Fibroblast of mammary gland (primary cell): ENCODE results near the gene LMTK2.
A peak's percentile ranks its signal among the peaks of the same experiment; 100 is the strongest.

Experiments
- DNase-seq: peaks from one replicate; pipeline ENCODE4 v3.0.0-alpha.2; 2010; ENCODE audit warnings: low read depth
- H3K4me3 ChIP-seq: 2 replicates; pipeline ENCODE4 v1.5.1; 2011; ENCODE audit warnings: low read depth, mild to moderate bottlenecking, low read length, moderate library complexity; ENCODE audit not compliant: control insufficient read depth
- TF ChIP-seq, protein P1 (sequence below): conservative IDR thresholded peaks from 2 replicates; pipeline ENCODE4 v1.5.1; 2011; ENCODE audit warnings: low read depth, low read length, inconsistent platforms; ENCODE audit not compliant: control insufficient read depth, insufficient read depth

The LMTK2 gene

DNA sequence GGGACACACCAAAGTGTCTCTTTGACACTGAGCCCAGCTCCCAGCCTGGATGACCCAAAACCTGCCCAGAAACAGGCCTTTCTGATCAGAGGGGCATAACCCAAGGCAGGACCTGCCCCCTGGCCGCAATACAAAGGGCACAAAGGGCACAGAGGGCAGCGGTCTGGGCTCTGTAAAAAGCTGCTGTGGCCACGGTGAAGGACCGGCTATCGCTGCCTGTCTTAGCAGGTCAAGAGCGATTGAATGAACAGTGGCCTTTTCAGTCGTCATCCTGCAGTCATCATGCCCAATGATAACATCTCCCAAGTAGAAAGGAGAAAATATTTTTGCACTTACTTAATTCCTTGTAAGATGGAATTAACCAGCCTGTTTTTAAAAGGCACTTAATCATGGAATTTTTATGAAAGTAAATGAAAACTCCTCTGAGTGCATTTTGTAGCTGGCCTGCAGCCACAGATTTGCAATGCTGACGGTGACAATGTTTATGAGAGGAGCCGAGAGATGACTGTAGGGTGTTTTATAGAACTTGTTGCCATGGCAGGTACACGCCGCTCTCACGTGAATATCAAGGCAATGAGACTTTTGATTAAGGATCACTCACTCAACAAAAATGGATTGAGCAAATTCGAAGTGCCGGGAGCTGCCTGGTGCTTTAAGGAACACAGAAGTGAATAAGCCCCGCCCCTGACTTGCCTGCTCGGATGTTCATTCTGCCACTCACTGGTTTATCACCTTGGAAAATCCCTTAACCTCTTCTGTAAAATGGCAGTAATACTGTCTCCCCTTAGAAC lies 57.2 kb downstream of the LMTK2 start:
- H3K4me3 ChIP-seq, result no peak overlapping the region
- no peak for DNase-seq
- TF ChIP-seq, protein P1, sequence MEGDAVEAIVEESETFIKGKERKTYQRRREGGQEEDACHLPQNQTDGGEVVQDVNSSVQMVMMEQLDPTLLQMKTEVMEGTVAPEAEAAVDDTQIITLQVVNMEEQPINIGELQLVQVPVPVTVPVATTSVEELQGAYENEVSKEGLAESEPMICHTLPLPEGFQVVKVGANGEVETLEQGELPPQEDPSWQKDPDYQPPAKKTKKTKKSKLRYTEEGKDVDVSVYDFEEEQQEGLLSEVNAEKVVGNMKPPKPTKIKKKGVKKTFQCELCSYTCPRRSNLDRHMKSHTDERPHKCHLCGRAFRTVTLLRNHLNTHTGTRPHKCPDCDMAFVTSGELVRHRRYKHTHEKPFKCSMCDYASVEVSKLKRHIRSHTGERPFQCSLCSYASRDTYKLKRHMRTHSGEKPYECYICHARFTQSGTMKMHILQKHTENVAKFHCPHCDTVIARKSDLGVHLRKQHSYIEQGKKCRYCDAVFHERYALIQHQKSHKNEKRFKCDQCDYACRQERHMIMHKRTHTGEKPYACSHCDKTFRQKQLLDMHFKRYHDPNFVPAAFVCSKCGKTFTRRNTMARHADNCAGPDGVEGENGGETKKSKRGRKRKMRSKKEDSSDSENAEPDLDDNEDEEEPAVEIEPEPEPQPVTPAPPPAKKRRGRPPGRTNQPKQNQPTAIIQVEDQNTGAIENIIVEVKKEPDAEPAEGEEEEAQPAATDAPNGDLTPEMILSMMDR, result no peak

DNA sequence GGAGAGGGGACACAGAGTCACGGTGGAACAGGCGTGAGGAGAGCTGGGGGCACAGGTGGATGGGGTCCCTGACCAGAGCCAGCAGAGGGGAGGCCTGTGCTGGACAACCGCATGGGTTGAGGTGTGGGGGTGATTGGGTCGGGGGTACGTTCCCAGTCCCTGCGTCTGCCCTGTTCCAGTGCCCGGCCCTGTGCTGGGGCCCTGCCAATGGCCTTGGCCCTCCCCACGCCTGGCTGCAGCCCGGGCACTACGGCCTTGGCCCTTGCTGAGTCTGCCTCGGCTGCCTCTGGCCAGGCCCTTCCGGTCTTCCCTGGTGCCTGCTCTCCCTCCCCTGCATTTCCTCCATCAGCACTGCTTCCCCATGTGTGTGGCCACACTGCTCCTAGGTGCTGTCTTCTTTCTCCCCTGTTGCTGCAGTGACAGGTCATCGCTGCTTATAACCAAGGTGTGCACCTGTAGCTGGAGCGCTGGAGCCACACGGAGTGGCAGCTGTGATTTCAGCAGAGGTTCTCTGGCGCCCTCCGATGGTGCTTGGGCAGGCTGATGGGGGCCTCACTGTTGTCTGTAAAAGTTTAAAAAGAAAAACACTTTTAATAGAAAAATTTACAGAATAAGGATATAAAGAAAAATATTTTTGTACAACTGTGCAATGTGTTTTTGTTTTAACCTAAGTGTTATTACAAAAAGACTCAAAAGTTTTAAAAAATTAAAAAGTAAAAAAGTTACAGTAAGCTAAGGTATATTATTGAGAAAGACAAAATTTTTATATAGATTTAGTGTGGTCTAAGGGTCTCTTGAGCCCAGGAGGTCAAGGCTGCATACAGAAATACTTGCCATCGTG lies 59.4 kb downstream of the LMTK2 start:
- peak; percentile 22 for DNase-seq
- TF ChIP-seq, protein P1, result peak; percentile 66
- no peak overlapping the region for H3K4me3 ChIP-seq

DNA sequence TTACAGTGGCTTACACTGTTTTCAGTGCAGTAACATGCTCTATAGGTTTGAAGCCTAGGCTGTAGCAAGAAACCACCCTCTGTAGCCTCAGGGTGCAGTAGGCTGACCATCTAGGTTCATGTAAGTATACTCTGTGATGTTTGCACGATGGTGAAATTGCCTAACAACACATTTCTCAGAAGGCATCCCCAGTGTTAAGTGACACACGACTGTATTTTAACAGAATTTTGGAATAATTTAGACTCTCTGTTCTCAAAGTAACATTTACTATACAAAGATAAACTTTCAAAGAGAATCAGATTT lies 60.0 kb downstream of the LMTK2 start:
- TF ChIP-seq, protein P1, result no peak
- DNase-seq, result no peak
- no peak overlapping the region for H3K4me3 ChIP-seq

DNA sequence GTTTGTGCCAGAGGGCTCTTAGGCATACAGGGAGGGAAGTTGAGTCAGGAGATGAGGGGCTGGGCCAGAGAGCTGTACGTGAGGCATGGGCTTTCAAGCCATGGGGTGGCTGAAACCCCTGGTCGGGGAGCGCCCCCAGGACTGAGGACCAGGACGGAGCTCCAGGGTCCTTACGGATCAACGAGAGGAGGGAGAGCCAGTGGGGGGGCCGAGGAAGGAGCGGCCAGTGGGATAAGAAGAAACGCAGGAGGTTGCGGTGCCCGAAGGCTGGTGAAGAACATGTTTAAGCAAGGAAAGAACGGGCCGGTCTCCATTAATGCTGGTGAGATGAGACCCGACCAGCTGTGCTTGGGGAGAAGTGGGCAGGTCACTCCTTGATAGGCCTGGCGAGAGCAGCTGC lies 61.0 kb downstream of the LMTK2 start:
- TF ChIP-seq, protein P1, result no peak
- no peak overlapping the region for H3K4me3 ChIP-seq
- no peak for DNase-seq

DNA sequence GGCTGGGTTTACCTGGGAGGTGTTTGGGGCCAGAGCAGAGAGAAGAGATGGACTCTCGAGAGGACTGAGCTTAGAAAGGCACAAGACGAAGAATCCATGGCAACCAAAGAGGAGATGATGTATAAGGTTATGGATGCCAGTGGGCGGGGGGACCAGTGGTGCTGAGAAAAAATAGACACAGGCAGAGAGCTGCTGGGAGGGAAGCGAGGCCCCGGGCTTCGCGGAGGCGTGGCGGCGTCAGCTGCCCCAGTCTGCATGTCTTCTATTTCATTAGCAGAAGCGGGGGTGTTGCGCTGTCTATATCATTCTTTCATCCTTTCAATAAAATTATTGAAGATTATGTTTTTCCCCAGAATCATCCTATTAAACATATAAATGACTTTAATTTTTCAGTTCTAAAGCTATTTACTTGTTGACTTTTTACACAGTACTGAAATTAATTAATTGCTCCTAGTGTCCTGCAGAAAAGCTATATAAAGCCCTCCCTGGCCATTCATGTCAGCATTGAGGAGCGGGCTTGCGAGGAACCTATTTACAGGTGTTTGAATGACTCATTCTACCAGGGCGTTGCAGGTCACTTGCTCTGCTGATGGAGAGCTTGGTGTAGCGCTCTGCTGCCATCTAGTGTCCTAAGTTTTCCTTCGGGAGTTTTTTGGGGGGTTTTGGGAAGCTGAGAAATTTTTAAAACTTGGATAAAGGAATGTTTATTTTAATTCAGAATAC lies 61.7 kb downstream of the LMTK2 start:
- TF ChIP-seq, protein P1, result peak; percentile 93
- peak; percentile 67 for DNase-seq
- no peak overlapping the region for H3K4me3 ChIP-seq

DNA sequence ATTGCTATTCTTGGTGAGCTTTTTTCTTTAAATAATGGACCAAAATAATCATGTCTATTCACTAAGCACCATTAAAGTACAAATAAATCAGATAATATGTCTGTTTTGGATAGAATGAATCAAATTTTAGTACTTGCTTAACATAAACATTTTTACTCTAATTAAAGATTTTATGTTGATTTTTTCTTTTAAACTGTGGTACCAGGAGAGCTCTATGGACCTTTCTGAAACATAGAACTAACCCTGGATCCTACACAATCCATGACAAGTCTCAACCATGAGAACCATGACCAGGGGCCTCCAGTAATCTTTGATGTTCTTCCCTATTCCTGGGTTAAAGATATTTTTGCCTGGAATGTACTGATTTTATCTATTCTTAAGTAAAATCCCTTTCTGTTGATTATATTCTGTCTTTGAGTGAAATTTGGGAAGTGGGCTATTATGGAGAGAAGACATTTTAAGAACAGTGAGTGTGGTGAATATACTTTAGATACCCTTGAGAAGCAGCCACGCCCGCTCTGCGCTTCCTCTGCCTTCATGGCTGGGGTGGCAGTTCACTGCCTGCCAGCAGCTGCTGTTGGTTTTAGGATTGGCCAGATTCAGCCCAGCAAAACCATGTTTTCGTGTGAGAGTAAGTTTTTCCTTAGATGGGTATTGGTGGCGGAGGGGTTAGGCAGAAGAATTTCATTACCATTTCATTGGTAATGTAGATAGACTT lies 62.4 kb downstream of the LMTK2 start:
- no peak for DNase-seq
- TF ChIP-seq, protein P1, result no peak
- H3K4me3 ChIP-seq, result no peak overlapping the region
